Measurements from ENCODE around the gene N4BP2.

The N4BP2 gene

DNA sequence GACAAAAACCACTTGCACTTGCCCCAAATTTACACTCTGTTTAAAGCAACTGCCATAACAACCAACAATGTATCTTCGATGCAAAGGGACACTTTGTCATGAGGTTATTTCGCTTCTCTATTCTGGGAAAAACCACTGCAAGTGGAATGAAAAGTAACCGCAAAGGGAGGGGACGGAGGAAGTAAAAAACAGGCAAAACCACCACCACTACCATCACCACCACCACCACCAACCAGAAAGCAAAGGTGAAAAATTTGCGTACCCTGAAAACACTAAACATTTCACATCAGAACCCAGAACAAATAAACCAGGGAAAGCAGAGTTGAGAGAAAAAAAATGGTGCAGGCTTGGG, 1.2 kb upstream of the N4BP2 start:
- Histone ChIP-seq H3K27ac (ENCODE audit: extremely low read depth, low read depth, low read length) (peak overlapping the region; percentile 96), H3K4me3 (ENCODE audit: low read depth, low read length) (peak overlapping the region; percentile 68), H3K36me3 (ENCODE audit: control insufficient read depth in 2 of 2, insufficient read depth in 1 of 2, low read length in 2 of 2) (peaks cover 0 to 5% of the 10 kb centered on the region in 2 experiments; a peak in 2 of 3 replicates), H3K4me1 (ENCODE audit: control insufficient read depth, insufficient read depth, low read length) (no peaks in the 10 kb centered on the region), H3K9me3 (ENCODE audit: control insufficient read depth, insufficient read depth, low read depth, low read length) (no peaks in the 10 kb centered on the region)
- TF ChIP-seq ZNF600 (tag by site-specific recombination; IDR thresholded peaks at IDR 0.05), result peak; percentile 64; the same call in 1 of the 2 replicates
- TF ChIP-seq, protein P1, sequence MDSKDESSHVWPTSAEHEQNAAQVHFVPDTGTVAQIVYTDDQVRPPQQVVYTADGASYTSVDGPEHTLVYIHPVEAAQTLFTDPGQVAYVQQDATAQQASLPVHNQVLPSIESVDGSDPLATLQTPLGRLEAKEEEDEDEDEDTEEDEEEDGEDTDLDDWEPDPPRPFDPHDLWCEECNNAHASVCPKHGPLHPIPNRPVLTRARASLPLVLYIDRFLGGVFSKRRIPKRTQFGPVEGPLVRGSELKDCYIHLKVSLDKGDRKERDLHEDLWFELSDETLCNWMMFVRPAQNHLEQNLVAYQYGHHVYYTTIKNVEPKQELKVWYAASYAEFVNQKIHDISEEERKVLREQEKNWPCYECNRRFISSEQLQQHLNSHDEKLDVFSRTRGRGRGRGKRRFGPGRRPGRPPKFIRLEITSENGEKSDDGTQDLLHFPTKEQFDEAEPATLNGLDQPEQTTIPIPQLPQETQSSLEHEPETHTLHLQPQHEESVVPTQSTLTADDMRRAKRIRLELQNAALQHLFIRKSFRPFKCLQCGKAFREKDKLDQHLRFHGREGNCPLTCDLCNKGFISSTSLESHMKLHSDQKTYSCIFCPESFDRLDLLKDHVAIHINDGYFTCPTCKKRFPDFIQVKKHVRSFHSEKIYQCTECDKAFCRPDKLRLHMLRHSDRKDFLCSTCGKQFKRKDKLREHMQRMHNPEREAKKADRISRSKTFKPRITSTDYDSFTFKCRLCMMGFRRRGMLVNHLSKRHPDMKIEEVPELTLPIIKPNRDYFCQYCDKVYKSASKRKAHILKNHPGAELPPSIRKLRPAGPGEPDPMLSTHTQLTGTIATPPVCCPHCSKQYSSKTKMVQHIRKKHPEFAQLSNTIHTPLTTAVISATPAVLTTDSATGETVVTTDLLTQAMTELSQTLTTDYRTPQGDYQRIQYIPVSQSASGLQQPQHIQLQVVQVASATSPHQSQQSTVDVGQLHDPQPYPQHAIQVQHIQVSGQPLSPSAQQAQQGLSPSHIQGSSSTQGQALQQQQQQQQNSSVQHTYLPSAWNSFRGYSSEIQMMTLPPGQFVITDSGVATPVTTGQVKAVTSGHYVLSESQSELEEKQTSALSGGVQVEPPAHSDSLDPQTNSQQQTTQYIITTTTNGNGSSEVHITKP (tag by site-specific recombination; IDR thresholded peaks at IDR 0.05), result peak; percentile 99
- peak; percentile 89 for TF ChIP-seq PRDM1 (tag by site-specific recombination; IDR thresholded peaks at IDR 0.05)
- no peak for TF ChIP-seq ZNF426 (tag by site-specific recombination; IDR thresholded peaks at IDR 0.05)
- TF ChIP-seq ZNF530 (tag by site-specific recombination; IDR thresholded peaks at IDR 0.05; ENCODE audit: low read depth), result no peak
- TF ChIP-seq, protein P2, sequence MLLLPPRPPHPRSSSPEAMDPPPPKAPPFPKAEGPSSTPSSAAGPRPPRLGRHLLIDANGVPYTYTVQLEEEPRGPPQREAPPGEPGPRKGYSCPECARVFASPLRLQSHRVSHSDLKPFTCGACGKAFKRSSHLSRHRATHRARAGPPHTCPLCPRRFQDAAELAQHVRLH (tag by site-specific recombination; IDR thresholded peaks at IDR 0.05), result no peak
- TF ChIP-seq GFI1B (tag by site-specific recombination; IDR thresholded peaks at IDR 0.05), result no peak
- no peak for TF ChIP-seq ZNF184 (tag by site-specific recombination; IDR thresholded peaks at IDR 0.05)
- TF ChIP-seq HOXC10 (CRISPR knock-in tag; IDR thresholded peaks at IDR 0.05), result no peak
- TF ChIP-seq, protein P3, sequence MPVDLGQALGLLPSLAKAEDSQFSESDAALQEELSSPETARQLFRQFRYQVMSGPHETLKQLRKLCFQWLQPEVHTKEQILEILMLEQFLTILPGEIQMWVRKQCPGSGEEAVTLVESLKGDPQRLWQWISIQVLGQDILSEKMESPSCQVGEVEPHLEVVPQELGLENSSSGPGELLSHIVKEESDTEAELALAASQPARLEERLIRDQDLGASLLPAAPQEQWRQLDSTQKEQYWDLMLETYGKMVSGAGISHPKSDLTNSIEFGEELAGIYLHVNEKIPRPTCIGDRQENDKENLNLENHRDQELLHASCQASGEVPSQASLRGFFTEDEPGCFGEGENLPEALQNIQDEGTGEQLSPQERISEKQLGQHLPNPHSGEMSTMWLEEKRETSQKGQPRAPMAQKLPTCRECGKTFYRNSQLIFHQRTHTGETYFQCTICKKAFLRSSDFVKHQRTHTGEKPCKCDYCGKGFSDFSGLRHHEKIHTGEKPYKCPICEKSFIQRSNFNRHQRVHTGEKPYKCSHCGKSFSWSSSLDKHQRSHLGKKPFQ (tag by site-specific recombination; IDR thresholded peaks at IDR 0.05), result no peak
- TF ChIP-seq YY1 (tag by site-specific recombination; IDR thresholded peaks at IDR 0.05), result no peak
- no peak for TF ChIP-seq ZNF10 (tag by site-specific recombination; IDR thresholded peaks at IDR 0.05)
- TF ChIP-seq, protein P4, sequence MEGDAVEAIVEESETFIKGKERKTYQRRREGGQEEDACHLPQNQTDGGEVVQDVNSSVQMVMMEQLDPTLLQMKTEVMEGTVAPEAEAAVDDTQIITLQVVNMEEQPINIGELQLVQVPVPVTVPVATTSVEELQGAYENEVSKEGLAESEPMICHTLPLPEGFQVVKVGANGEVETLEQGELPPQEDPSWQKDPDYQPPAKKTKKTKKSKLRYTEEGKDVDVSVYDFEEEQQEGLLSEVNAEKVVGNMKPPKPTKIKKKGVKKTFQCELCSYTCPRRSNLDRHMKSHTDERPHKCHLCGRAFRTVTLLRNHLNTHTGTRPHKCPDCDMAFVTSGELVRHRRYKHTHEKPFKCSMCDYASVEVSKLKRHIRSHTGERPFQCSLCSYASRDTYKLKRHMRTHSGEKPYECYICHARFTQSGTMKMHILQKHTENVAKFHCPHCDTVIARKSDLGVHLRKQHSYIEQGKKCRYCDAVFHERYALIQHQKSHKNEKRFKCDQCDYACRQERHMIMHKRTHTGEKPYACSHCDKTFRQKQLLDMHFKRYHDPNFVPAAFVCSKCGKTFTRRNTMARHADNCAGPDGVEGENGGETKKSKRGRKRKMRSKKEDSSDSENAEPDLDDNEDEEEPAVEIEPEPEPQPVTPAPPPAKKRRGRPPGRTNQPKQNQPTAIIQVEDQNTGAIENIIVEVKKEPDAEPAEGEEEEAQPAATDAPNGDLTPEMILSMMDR (tag by site-specific recombination; IDR thresholded peaks at IDR 0.05), result 0 out of 2 replicates have a peak, but pooled peaks have one; percentile 26
- TF ChIP-seq, protein P5, sequence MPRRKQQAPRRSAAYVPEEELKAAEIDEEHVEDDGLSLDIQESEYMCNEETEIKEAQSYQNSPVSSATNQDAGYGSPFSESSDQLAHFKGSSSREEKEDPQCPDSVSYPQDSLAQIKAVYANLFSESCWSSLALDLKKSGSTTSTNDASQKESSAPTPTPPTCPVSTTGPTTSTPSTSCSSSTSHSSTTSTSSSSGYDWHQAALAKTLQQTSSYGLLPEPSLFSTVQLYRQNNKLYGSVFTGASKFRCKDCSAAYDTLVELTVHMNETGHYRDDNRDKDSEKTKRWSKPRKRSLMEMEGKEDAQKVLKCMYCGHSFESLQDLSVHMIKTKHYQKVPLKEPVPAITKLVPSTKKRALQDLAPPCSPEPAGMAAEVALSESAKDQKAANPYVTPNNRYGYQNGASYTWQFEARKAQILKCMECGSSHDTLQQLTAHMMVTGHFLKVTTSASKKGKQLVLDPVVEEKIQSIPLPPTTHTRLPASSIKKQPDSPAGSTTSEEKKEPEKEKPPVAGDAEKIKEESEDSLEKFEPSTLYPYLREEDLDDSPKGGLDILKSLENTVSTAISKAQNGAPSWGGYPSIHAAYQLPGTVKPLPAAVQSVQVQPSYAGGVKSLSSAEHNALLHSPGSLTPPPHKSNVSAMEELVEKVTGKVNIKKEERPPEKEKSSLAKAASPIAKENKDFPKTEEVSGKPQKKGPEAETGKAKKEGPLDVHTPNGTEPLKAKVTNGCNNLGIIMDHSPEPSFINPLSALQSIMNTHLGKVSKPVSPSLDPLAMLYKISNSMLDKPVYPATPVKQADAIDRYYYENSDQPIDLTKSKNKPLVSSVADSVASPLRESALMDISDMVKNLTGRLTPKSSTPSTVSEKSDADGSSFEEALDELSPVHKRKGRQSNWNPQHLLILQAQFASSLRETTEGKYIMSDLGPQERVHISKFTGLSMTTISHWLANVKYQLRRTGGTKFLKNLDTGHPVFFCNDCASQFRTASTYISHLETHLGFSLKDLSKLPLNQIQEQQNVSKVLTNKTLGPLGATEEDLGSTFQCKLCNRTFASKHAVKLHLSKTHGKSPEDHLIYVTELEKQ (tag by site-specific recombination; IDR thresholded peaks at IDR 0.05; ENCODE audit: borderline replicate concordance), result no peak
- no peak for TF ChIP-seq TCF7L2 (IDR thresholded peaks at IDR 0.05; ENCODE audit: borderline replicate concordance, low read depth, low read length)
- TF ChIP-seq ZNF335 (tag by site-specific recombination; conservative IDR thresholded peaks at IDR 0.05), result peak; percentile 84
- ChIA-PET CTCF (interaction anchor here (0.7 to 2.0 kb wide), 2 partner anchors 8 to 15 kb away, joined by 3 to 6 read pairs; no protein-coding TSS in a partner anchor), POLR2A (interaction anchor here (0.6 to 1.3 kb wide), 2 partner anchors 9 to 261 kb away, joined by 3 to 6 read pairs; no protein-coding TSS in a partner anchor)

Data from HEK293 (cell line).